Measurements from ENCODE around the gene TSKS. TPM values are rescaled to one million over a fixed set of nuclear protein-coding genes. Genes with fewer than 3 reads are reported as not detected.

Gene TSKS
- total and polyA plus RNA-seq, 2 experiments from 2014 or later, result 0.31 to 2.1 TPM

DNA sequence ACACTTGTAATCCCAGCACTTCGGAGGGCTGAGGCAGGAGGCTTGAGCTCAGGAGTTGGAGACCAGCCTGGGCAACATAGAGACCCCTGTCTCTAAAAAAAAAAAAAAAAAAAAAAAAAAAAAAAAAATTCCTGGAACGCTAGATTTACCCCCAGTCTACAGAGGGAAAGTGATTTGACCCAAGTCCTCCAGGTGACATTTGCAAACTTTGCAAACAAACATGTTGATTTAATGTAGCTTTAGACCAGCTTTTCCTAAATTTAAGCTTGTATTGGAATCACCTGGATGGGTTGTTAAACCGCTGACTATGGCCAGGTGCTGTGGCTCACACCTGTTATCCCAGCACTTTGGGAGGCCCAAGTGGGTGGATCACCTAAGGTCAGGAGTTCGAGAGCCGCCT is 63.7 kb downstream of the TSKS start:
- Histone ChIP-seq H3K9ac (no peak overlapping the region), H3K4me1 (ENCODE audit: insufficient read depth) (no peaks in the 10 kb centered on the region)

DNA sequence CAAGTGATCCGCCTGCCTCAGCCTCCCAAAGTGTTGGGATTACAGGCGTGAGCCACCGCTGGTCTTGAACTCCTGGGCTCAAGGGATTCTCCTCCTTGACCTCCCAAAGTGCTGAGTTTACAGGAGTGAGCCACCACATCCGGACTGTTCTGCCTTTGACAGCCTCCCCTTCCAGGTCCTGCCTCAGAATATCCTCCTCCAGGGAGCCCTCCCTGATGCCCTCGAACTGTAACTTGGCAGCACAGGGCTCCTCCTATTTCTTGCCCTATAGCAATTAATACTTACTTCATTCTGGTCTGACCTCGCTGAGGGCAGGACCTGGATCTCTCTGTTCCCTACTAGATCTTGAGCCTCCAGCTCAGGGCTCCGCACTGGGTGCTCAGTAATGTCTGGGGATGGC is 66.2 kb downstream of the TSKS start:
- no peaks in the 10 kb centered on the region for H4K20me1 ChIP-seq (ENCODE audit: insufficient read depth)
- H3K4me3 ChIP-seq, result no peak overlapping the region
- TF ChIP-seq EZH2phosphoT487 (IDR thresholded peaks at IDR 0.05; ENCODE audit: insufficient read depth, low read depth) (no peak), EZH2 (IDR thresholded peaks at IDR 0.05; ENCODE audit: insufficient read depth, poor library complexity, severe bottlenecking) (no peak)
- no peak overlapping the region for H3K27ac ChIP-seq
- DNase-seq, result no peak
- H3K36me3 ChIP-seq (ENCODE audit: low read depth), result no peaks in the 10 kb centered on the region
- in situ Hi-C loops (cut with MboI), result no loop called here
- 86 to 87% methylated on average over 7 of the region's 7 CpGs for WGBS, 2 experiments (ENCODE audit: low coverage in 1 of 2, low lambda C conversion rate in 2 of 2, missing lambda C conversion rate in 2 of 2)
- H3K79me2 ChIP-seq (ENCODE audit: insufficient read depth), result no peaks in the 10 kb centered on the region
- no peak overlapping the region for H3K4me2 ChIP-seq (ENCODE audit: unreplicated experiment)
- H3F3A ChIP-seq (ENCODE audit: insufficient read depth), result no peaks in the 10 kb centered on the region
- no peak overlapping the region for H3K9ac ChIP-seq
- H3K4me1 ChIP-seq (ENCODE audit: insufficient read depth), result no peaks in the 10 kb centered on the region
- H2AFZ ChIP-seq, result no peak overlapping the region
- H3K9me3 ChIP-seq (ENCODE audit: low read depth), result no peaks in the 10 kb centered on the region
- H3K27me3 ChIP-seq (replicated peaks; ENCODE audit: insufficient read depth), result no peaks in the 10 kb centered on the region
- H3K9me2 ChIP-seq (ENCODE audit: insufficient read depth), result no peaks in the 10 kb centered on the region

More for the DNA sequence above, 63.7 kb downstream of the TSKS start:
- Histone ChIP-seq H3K9me2 (ENCODE audit: insufficient read depth) (no peaks in the 10 kb centered on the region), H4K20me1 (ENCODE audit: insufficient read depth) (no peaks in the 10 kb centered on the region), H3K4me3 (no peak overlapping the region), H3K9me3 (ENCODE audit: low read depth) (no peaks in the 10 kb centered on the region), H3K4me2 (ENCODE audit: unreplicated experiment) (no peak overlapping the region), H2AFZ (no peak overlapping the region), H3K27ac (no peak overlapping the region), H3F3A (ENCODE audit: insufficient read depth) (no peaks in the 10 kb centered on the region), H3K36me3 (ENCODE audit: low read depth) (no peaks in the 10 kb centered on the region), H3K79me2 (ENCODE audit: insufficient read depth) (no peaks in the 10 kb centered on the region), H3K27me3 (replicated peaks; ENCODE audit: insufficient read depth) (no peaks in the 10 kb centered on the region)
- 91 to 97% methylated on average over 5 of the region's 5 CpGs for WGBS, 2 experiments (ENCODE audit: low coverage in 1 of 2, low lambda C conversion rate in 2 of 2, missing lambda C conversion rate in 2 of 2)
- no peak for DNase-seq
- in situ Hi-C loops (cut with MboI), result no loop called here
- no peak for TF ChIP-seq EZH2 (IDR thresholded peaks at IDR 0.05; ENCODE audit: insufficient read depth, poor library complexity, severe bottlenecking)
- no peak for TF ChIP-seq EZH2phosphoT487 (IDR thresholded peaks at IDR 0.05; ENCODE audit: insufficient read depth, low read depth)

DNA sequence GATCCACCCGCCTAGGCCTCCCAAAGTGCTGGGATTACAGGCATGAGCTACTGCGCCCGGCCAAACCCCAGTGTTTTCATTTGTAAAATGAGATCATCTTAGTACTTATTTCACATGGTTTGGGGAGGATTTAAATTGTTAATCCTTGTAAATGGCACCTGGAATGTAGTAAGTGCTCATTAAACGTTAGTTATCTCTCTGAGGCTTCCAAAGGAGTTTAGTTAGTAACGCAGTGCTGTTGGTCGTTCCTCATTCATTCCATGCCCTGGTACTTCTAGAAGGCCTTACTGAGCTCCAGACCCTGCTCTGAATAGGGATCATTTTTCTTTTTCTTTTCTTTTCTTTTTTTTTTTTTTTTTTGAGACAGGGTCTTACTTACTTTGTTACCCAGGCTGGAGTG is 67.0 kb downstream of the TSKS start:
- WGBS, 2 experiments (ENCODE audit: low coverage in 1 of 2, low lambda C conversion rate in 2 of 2, missing lambda C conversion rate in 2 of 2), result 74 to 77% methylated on average over 6 of the region's 6 CpGs
- no peak overlapping the region for H3K4me2 ChIP-seq (ENCODE audit: unreplicated experiment)
- in situ Hi-C loops (cut with MboI), result no loop called here

DNA sequence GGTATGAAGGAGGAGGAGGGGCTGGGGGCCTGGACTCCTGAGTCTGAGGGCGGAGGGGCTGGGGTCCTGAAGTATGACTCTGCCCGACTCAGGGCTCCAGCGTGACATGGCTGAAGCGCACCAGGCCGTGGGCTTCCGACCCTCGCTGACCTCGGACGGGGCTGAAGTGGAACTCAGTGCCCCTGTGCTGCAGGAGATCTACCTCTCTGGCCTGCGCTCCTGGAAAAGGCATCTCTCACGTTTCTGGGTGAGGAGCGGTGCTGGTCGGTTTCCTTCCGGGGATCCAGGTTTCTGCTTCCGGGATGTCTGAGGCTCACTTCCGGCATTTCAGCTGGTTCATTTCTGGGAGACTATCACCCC is 71.0 kb downstream of the TSKS start:
- H3F3A ChIP-seq (ENCODE audit: insufficient read depth), result 0 out of 2 replicates have a peak, but pooled peaks cover 5% of the 10 kb centered on the region
- DNase-seq, result no peak
- no peaks in the 10 kb centered on the region for H3K9me2 ChIP-seq (ENCODE audit: insufficient read depth)
- TF ChIP-seq EZH2phosphoT487 (IDR thresholded peaks at IDR 0.05; ENCODE audit: insufficient read depth, low read depth), result no peak
- TF ChIP-seq EZH2 (IDR thresholded peaks at IDR 0.05; ENCODE audit: insufficient read depth, poor library complexity, severe bottlenecking), result no peak
- no peaks in the 10 kb centered on the region for H3K79me2 ChIP-seq (ENCODE audit: insufficient read depth)
- no peak overlapping the region for H3K4me2 ChIP-seq (ENCODE audit: unreplicated experiment)
- H3K27ac ChIP-seq, result no peak overlapping the region
- H3K4me3 ChIP-seq, result peak overlapping the region; percentile 82
- no peaks in the 10 kb centered on the region for H3K27me3 ChIP-seq (replicated peaks; ENCODE audit: insufficient read depth)
- H4K20me1 ChIP-seq (ENCODE audit: insufficient read depth), result no peaks in the 10 kb centered on the region
- no peaks in the 10 kb centered on the region for H3K9me3 ChIP-seq (ENCODE audit: low read depth)
- no peak overlapping the region for H2AFZ ChIP-seq
- H3K9ac ChIP-seq, result no peak overlapping the region
- 0 out of 2 replicates have a peak, but pooled peaks cover 4% of the 10 kb centered on the region for H3K4me1 ChIP-seq (ENCODE audit: insufficient read depth)
- WGBS, 2 experiments (ENCODE audit: low coverage in 1 of 2, low lambda C conversion rate in 2 of 2, missing lambda C conversion rate in 2 of 2), result 62 to 75% methylated on average over 13 to 16 of the region's 16 CpGs
- H3K36me3 ChIP-seq (ENCODE audit: low read depth), result no peaks in the 10 kb centered on the region
- in situ Hi-C loops (cut with MboI), result no loop called here

More for the DNA sequence above, 67.0 kb downstream of the TSKS start:
- Histone ChIP-seq H3K4me3 (no peak overlapping the region), H2AFZ (no peak overlapping the region), H3K9me3 (ENCODE audit: low read depth) (no peaks in the 10 kb centered on the region), H3K27me3 (replicated peaks; ENCODE audit: insufficient read depth) (no peaks in the 10 kb centered on the region), H3K36me3 (ENCODE audit: low read depth) (no peaks in the 10 kb centered on the region), H4K20me1 (ENCODE audit: insufficient read depth) (no peaks in the 10 kb centered on the region), H3K79me2 (ENCODE audit: insufficient read depth) (no peaks in the 10 kb centered on the region), H3K9ac (no peak overlapping the region), H3K9me2 (ENCODE audit: insufficient read depth) (no peaks in the 10 kb centered on the region), H3K27ac (no peak overlapping the region), H3K4me1 (ENCODE audit: insufficient read depth) (0 out of 2 replicates have a peak, but pooled peaks cover 4% of the 10 kb centered on the region), H3F3A (ENCODE audit: insufficient read depth) (no peaks in the 10 kb centered on the region)
- TF ChIP-seq EZH2 (IDR thresholded peaks at IDR 0.05; ENCODE audit: insufficient read depth, poor library complexity, severe bottlenecking) (no peak), EZH2phosphoT487 (IDR thresholded peaks at IDR 0.05; ENCODE audit: insufficient read depth, low read depth) (no peak)
- no peak for DNase-seq

Measured in GM23248 (cell line).